ENCODE results near the gene APBB1.

APBB1 gene

DNA sequence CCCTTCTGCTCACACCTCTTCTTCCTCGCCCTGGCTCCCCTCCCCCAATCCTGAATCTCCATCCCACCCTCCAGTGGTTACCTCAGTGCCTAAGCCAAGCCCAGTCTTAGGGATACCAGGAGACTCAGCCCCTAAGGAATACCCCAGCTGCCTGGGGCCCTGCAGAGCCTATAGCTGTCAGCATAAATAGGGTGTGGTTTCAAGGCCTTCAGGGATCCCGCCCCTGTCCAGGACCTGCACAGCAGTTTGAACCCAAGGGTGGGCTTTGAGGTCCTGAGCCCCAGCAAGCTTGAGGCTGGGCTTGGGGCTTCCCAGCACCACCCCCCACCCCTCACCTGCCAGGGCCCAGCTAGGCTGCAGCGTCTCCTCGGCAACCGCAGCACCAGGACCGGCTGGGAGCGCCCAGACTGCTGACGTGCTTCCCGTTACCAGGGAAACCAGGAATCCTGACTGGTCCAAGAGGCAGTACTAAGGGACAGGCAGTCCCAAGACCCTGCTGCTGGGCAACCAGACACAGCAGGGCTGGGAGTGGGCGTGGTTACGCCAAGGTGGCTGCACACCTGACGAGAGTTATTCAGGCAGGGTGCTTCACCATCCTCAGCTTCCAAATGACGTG is 13.7 kb downstream of the APBB1 start:
- H3K27me3 ChIP-seq (ENCODE audit: control insufficient read depth in 5 of 5, insufficient read depth in 4 of 5, low read length in 5 of 5), result no peaks in the 10 kb centered on the region
- no peak overlapping the region for H3K27ac ChIP-seq (ENCODE audit: low read depth, low read length)
- H3K36me3 ChIP-seq (ENCODE audit: control insufficient read depth in 5 of 5, insufficient read depth in 5 of 5, low read length in 5 of 5), result peaks cover 0 to 48% (median 23%) of the 10 kb centered on the region in 5 donors
- no peaks in the 10 kb centered on the region for H3K4me1 ChIP-seq (ENCODE audit: control insufficient read depth in 5 of 5, insufficient read depth in 5 of 5, low read length in 5 of 5)
- no peak overlapping the region for H3K4me3 ChIP-seq (ENCODE audit: low read depth in 1 of 5, low read length in 5 of 5)
- H3K9me3 ChIP-seq (ENCODE audit: control insufficient read depth in 5 of 5, low read length in 5 of 5), result no peaks in the 10 kb centered on the region
- no peak overlapping the region for H3K9ac ChIP-seq (ENCODE audit: low read length in 5 of 5)

DNA sequence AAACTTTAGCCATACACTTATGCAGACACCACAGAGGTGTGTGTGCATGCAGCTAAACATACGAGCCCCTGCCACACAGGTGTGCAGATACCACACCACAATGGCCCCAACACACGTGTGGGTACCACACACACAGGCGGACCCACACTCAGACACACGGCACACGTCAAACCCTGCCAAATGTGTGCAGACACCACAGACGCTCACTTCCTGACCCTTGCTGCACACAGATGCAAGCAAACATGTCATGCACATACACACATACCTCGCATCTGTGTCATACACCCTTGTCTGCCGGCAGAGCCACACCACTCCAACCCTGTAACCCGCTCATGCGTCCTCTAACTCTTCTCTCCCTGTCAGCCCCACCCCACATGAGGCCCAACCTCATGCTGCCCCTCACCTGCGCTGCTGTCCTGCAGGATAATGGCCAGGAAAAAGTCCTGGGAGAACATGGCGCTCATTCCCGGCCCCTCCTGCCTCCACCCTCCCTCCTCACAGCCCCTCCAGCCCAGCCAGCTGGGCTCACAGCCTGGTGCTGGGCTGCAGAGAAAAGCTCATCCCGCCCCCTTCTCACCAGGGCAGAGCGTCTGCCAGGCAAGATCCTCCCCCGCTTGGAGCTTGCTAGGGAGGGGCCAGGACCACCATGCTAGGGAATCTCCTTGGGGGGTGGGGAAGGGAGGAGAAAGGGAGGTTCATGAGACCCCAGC is 14.4 kb downstream of the APBB1 start:
- H3K27ac ChIP-seq (ENCODE audit: low read depth, low read length), result no peak overlapping the region
- H3K4me3 ChIP-seq (ENCODE audit: low read depth in 1 of 5, low read length in 5 of 5), result no peak overlapping the region
- peaks cover 0 to 41% (median 23%) of the 10 kb centered on the region in 5 donors for H3K36me3 ChIP-seq (ENCODE audit: control insufficient read depth in 5 of 5, insufficient read depth in 5 of 5, low read length in 5 of 5)
- H3K9ac ChIP-seq (ENCODE audit: low read length in 5 of 5), result no peak overlapping the region
- no peaks in the 10 kb centered on the region for H3K9me3 ChIP-seq (ENCODE audit: control insufficient read depth in 5 of 5, low read length in 5 of 5)
- no peaks in the 10 kb centered on the region for H3K4me1 ChIP-seq (ENCODE audit: control insufficient read depth in 5 of 5, insufficient read depth in 5 of 5, low read length in 5 of 5)
- no peaks in the 10 kb centered on the region for H3K27me3 ChIP-seq (ENCODE audit: control insufficient read depth in 5 of 5, insufficient read depth in 4 of 5, low read length in 5 of 5)

DNA sequence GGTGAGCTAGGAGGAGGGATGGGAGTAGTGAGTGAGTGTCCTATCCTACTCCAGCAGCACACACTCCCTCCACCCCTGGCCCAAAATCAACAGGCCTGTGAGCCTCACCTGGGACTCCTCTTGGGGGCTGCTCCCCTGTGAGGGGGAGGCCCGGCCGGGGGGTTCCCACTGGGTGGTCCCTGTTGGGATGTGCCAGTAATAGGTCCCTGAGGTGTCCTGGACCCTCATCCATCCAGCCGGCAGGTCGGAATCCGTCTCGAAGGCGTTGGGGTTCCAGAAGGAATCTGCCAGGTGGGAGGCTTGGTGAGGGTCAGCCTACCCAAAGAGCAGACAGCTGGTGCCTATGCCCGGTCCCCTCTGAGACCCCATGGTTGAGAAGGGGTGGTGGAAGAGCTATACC is 15.4 kb downstream of the APBB1 start:
- no peak overlapping the region for H3K27ac ChIP-seq (ENCODE audit: low read depth, low read length)
- no peaks in the 10 kb centered on the region for H3K9me3 ChIP-seq (ENCODE audit: control insufficient read depth in 5 of 5, low read length in 5 of 5)
- H3K36me3 ChIP-seq (ENCODE audit: control insufficient read depth in 5 of 5, insufficient read depth in 5 of 5, low read length in 5 of 5), result peaks cover 0 to 43% (median 23%) of the 10 kb centered on the region in 5 donors
- H3K27me3 ChIP-seq (ENCODE audit: control insufficient read depth in 5 of 5, insufficient read depth in 4 of 5, low read length in 5 of 5), result no peaks in the 10 kb centered on the region
- H3K4me3 ChIP-seq (ENCODE audit: low read depth in 1 of 5, low read length in 5 of 5), result no peak overlapping the region
- H3K4me1 ChIP-seq (ENCODE audit: control insufficient read depth in 5 of 5, insufficient read depth in 5 of 5, low read length in 5 of 5), result no peaks in the 10 kb centered on the region
- H3K9ac ChIP-seq (ENCODE audit: low read length in 5 of 5), result no peak overlapping the region

DNA sequence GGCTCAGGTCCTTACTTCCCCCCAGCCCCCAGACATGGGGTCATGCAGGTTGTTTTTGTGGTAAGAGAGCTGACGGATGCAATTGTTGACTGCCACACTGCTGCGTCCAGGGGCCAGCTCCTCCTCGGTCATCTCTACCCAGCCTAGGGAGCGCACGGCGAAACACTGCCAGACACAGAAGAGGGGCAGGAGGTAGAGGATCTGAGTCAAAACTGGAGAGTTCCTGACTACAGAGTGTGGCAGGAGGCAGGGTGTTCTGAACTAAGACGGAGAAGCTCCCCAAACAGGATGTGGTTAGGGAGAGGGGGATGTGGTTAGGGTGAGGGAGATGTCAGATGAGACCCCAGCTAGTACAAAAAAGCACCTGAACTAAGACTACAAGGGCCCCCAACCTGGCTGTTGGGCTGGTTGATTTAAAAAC is 16.3 kb downstream of the APBB1 start:
- no peak overlapping the region for H3K4me3 ChIP-seq (ENCODE audit: low read depth in 1 of 5, low read length in 5 of 5)
- no peak overlapping the region for H3K9ac ChIP-seq (ENCODE audit: low read length in 5 of 5)
- peaks cover 0 to 46% (median 23%) of the 10 kb centered on the region in 5 donors for H3K36me3 ChIP-seq (ENCODE audit: control insufficient read depth in 5 of 5, insufficient read depth in 5 of 5, low read length in 5 of 5)
- H3K9me3 ChIP-seq (ENCODE audit: control insufficient read depth in 5 of 5, low read length in 5 of 5), result no peaks in the 10 kb centered on the region
- peaks cover 0 to 5% (median 4%) of the 10 kb centered on the region in 5 donors for H3K4me1 ChIP-seq (ENCODE audit: control insufficient read depth in 5 of 5, insufficient read depth in 5 of 5, low read length in 5 of 5)
- H3K27me3 ChIP-seq (ENCODE audit: control insufficient read depth in 5 of 5, insufficient read depth in 4 of 5, low read length in 5 of 5), result no peaks in the 10 kb centered on the region
- H3K27ac ChIP-seq (ENCODE audit: low read depth, low read length), result no peak overlapping the region

DNA sequence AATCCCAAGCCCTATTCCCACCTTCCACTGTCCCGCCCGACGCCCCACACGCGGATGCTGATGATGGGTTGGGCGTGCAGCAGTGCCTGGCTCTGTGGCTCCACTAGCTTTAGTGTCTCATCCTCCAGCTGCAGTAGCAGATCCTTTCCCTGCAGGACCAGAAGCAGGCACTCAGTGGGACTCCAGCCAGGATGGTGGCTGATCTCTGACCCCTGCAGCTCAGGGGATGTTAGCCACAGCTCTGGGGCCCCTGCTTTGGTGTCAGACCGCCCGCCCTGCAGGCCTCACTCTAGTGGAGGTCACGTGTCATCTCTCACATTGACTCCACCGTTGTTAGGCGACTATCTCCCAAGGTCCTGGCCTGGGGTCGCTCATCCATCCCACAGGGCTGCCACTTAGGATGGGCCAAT is 16.8 kb downstream of the APBB1 start:
- no peaks in the 10 kb centered on the region for H3K27me3 ChIP-seq (ENCODE audit: control insufficient read depth in 5 of 5, insufficient read depth in 4 of 5, low read length in 5 of 5)
- no peak overlapping the region for H3K9ac ChIP-seq (ENCODE audit: low read length in 5 of 5)
- no peaks in the 10 kb centered on the region for H3K9me3 ChIP-seq (ENCODE audit: control insufficient read depth in 5 of 5, low read length in 5 of 5)
- H3K27ac ChIP-seq (ENCODE audit: low read depth, low read length), result no peak overlapping the region
- H3K4me1 ChIP-seq (ENCODE audit: control insufficient read depth in 5 of 5, insufficient read depth in 5 of 5, low read length in 5 of 5), result peaks cover 0 to 10% (median 9%) of the 10 kb centered on the region in 5 donors
- peaks cover 0 to 48% (median 23%) of the 10 kb centered on the region in 5 donors for H3K36me3 ChIP-seq (ENCODE audit: control insufficient read depth in 5 of 5, insufficient read depth in 5 of 5, low read length in 5 of 5)
- H3K4me3 ChIP-seq (ENCODE audit: low read depth in 1 of 5, low read length in 5 of 5), result no peak overlapping the region

- Histone ChIP-seq H3K4me3 (ENCODE audit: low read depth in 1 of 5, low read length in 5 of 5) (no peak overlapping the region), H3K27me3 (ENCODE audit: control insufficient read depth in 5 of 5, insufficient read depth in 4 of 5, low read length in 5 of 5) (no peaks in the 10 kb centered on the region), H3K27ac (ENCODE audit: low read depth, low read length) (no peak overlapping the region), H3K9ac (ENCODE audit: low read length in 5 of 5) (no peak overlapping the region), H3K9me3 (ENCODE audit: control insufficient read depth in 5 of 5, low read length in 5 of 5) (no peaks in the 10 kb centered on the region), H3K4me1 (ENCODE audit: control insufficient read depth in 5 of 5, insufficient read depth in 5 of 5, low read length in 5 of 5) (peaks cover 0 to 14% (median 12%) of the 10 kb centered on the region in 5 donors), H3K36me3 (ENCODE audit: control insufficient read depth in 5 of 5, insufficient read depth in 5 of 5, low read length in 5 of 5) (peaks cover 0 to 48% (median 23%) of the 10 kb centered on the region in 5 donors)
Measured at GRCh38 chr11:6401464-6401863, 17.4 kb downstream of the APBB1 start.

DNA sequence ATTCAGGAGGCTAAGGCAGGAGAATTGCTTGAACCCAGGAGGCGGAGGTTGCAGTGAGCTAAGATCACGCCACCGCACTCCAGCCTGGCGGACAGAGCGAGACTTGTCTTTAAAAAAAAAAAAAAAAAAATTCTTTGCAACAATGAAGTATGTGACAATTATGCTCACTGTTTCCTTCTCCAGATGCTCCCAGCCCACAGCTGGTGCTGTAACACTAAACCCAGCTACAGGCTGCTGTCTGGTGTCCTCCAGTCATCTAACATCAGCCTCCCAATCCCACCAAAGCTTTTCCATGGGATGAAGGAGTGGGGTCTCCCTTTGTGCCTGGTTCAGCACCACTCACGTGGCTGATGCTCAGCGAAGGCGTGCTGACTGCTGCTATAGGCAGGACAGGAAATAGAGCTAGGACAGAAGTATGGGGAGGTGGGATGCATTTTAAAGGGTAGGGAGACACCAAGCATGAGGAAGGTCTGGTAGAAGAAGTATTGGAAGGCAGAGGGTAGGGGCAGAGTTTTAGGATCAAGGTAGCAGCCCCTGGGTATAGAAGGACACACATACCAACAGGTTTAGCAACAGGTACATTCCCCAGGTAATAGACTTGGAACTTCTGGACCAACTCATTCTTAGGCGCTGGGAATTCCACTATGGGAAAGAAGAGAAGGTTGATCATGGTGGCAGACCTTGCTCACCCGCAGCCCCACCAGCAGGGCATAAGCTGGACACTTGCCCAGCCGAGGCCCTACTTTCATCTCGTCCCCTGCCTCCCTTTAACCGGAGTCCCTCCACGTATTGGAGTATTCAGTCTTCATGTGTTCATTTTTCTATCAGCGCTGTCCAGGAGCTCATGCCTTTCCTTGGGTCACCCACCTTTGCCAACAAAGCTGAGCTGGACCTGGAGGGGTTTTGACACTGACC is 18.2 kb downstream of the APBB1 start:
- Histone ChIP-seq H3K4me3 (ENCODE audit: low read depth in 1 of 5, low read length in 5 of 5) (no peak overlapping the region), H3K9ac (ENCODE audit: low read length in 5 of 5) (no peak overlapping the region), H3K27ac (ENCODE audit: low read depth, low read length) (no peak overlapping the region), H3K4me1 (ENCODE audit: control insufficient read depth in 5 of 5, insufficient read depth in 5 of 5, low read length in 5 of 5) (peaks cover 0 to 14% (median 12%) of the 10 kb centered on the region in 5 donors), H3K36me3 (ENCODE audit: control insufficient read depth in 5 of 5, insufficient read depth in 5 of 5, low read length in 5 of 5) (peaks cover 0 to 50% (median 23%) of the 10 kb centered on the region in 5 donors), H3K27me3 (ENCODE audit: control insufficient read depth in 5 of 5, insufficient read depth in 4 of 5, low read length in 5 of 5) (no peaks in the 10 kb centered on the region), H3K9me3 (ENCODE audit: control insufficient read depth in 5 of 5, low read length in 5 of 5) (no peaks in the 10 kb centered on the region)

DNA sequence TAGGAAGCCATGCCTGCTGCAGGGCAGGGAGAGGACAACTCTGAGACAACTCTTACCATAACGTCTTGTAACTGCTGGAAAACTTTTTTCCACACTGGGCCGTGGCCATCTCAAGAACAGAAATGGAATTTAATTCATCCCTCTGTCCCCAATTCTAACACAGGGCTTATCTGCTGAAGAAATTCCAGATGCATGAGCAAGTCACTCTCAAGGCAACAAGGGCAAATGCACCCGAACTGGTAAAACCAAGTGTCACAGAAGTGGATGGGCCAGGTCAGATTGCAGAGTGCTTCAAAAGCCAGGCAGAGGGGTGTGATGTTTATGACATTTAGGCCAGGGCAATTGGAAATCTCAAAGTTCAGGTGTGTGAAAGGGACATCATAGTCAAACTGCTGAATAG is 21.3 kb downstream of the APBB1 start:
- no peak overlapping the region for H3K9ac ChIP-seq (ENCODE audit: low read length in 5 of 5)
- H3K9me3 ChIP-seq (ENCODE audit: control insufficient read depth in 5 of 5, low read length in 5 of 5), result no peaks in the 10 kb centered on the region
- H3K27me3 ChIP-seq (ENCODE audit: control insufficient read depth in 5 of 5, insufficient read depth in 4 of 5, low read length in 5 of 5), result no peaks in the 10 kb centered on the region
- no peak overlapping the region for H3K4me3 ChIP-seq (ENCODE audit: low read depth in 1 of 5, low read length in 5 of 5)
- no peak overlapping the region for H3K27ac ChIP-seq (ENCODE audit: low read depth, low read length)
- peaks cover 0 to 60% (median 26%) of the 10 kb centered on the region in 5 donors for H3K36me3 ChIP-seq (ENCODE audit: control insufficient read depth in 5 of 5, insufficient read depth in 5 of 5, low read length in 5 of 5)
- H3K4me1 ChIP-seq (ENCODE audit: control insufficient read depth in 5 of 5, insufficient read depth in 5 of 5, low read length in 5 of 5), result peaks cover 0 to 14% (median 12%) of the 10 kb centered on the region in 5 donors

DNA sequence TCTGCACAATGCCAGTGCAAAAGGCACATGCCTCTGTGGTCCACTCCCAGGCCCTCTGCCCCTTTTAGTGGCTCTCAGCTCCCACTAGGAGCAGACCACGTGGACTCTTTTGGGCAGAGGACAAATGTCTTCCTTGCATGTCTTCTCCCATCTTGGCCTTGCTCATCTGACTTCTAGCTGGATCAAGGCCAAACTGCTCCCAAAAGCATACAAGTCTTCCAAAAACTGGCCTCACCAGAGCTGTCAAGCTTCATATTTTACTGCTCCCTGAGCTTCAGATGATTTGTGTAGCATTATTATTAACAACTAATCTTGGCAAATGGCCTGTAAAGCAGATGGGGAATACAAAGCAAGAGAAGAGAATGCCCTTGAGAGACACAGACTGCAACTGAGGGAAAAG is 21.7 kb downstream of the APBB1 start:
- H3K9ac ChIP-seq (ENCODE audit: low read length in 5 of 5), result no peak overlapping the region
- peaks cover 0 to 14% (median 12%) of the 10 kb centered on the region in 5 donors for H3K4me1 ChIP-seq (ENCODE audit: control insufficient read depth in 5 of 5, insufficient read depth in 5 of 5, low read length in 5 of 5)
- no peak overlapping the region for H3K27ac ChIP-seq (ENCODE audit: low read depth, low read length)
- H3K36me3 ChIP-seq (ENCODE audit: control insufficient read depth in 5 of 5, insufficient read depth in 5 of 5, low read length in 5 of 5), result peaks cover 0 to 58% (median 26%) of the 10 kb centered on the region in 5 donors
- no peaks in the 10 kb centered on the region for H3K9me3 ChIP-seq (ENCODE audit: control insufficient read depth in 5 of 5, low read length in 5 of 5)
- no peaks in the 10 kb centered on the region for H3K27me3 ChIP-seq (ENCODE audit: control insufficient read depth in 5 of 5, insufficient read depth in 4 of 5, low read length in 5 of 5)
- H3K4me3 ChIP-seq (ENCODE audit: low read depth in 1 of 5, low read length in 5 of 5), result no peak overlapping the region
